Peyer's patch (tissue), 4 donors: ENCODE measurements around the gene DPYSL5. TPM values are rescaled to one million over a fixed set of nuclear protein-coding genes. Genes with fewer than 3 reads are reported as not detected.
A peak's percentile ranks its signal among the peaks of the same experiment; 100 is the strongest.

Experiments
- DNase-seq, 3 donors: peaks; one replicate each; pipeline ENCODE4 v3.0.0-alpha.2; 2017 to 2019
- H3K27ac ChIP-seq, 4 donors: fragments of 200-600 bp; sonication (generic); one replicate each; pipeline ENCODE4 v1.5.1; 2016 to 2019
- H3K27me3 ChIP-seq, 2 donors: fragments of 200-600 bp; sonication (generic); one replicate each; pipeline ENCODE4 v1.5.1; 2019
- H3K36me3 ChIP-seq, 3 donors: fragments of 200-600 bp; sonication (generic); one replicate each; pipeline ENCODE4 v1.5.1; 2016 to 2019
- H3K4me1 ChIP-seq, 4 donors: fragments of 200-600 bp; sonication (generic); one replicate each; pipeline ENCODE4 v1.5.1; 2016 to 2019
- H3K4me3 ChIP-seq, 4 donors: fragments of 200-600 bp; sonication (generic); 1 replicate in 3 of 4; 2 replicates in 1 of 4; pipeline ENCODE4 v1.5.1; 2016 to 2019; ENCODE audit warnings: mild to moderate bottlenecking in 1 of 4
- H3K9me3 ChIP-seq, 4 donors: fragments of 200-600 bp; sonication (generic); one replicate each; pipeline ENCODE4 v1.5.1; 2016 to 2019; ENCODE audit warnings: mild to moderate bottlenecking in 1 of 4
- POLR2A ChIP-seq, 2 donors: fragments of 450-650 bp; IDR thresholded peaks; one replicate each; pipeline ENCODE4 v1.5.1; 2017; ENCODE audit warnings: antibody characterized with exemption in 2 of 2, mild to moderate bottlenecking in 2 of 2, moderate library complexity in 2 of 2
- total RNA-seq, 4 donors: library from RNA; depleted of rRNA; stranded (reverse); fragments of >200 nt; gene quantifications; one replicate each; pipeline ENCODE4 v1.1.0, GENCODE V29; 2016
- TF ChIP-seq, protein P1 (sequence below), 6 experiments: fragments of 450-650 bp in 4 of 6; fragments of 200-600 bp in 2 of 6; sonication (generic) in 1 of 6; IDR thresholded peaks; one replicate each; pipeline ENCODE4 v1.5.1; 2017 to 2019; ENCODE audit warnings: antibody characterized with exemption in 6 of 6, mild to moderate bottlenecking in 3 of 6, moderate library complexity in 1 of 6

Gene DPYSL5
- total RNA-seq, 4 donors from 2014 or later: 0.13 to 0.83 TPM; not detected in 2

DNA sequence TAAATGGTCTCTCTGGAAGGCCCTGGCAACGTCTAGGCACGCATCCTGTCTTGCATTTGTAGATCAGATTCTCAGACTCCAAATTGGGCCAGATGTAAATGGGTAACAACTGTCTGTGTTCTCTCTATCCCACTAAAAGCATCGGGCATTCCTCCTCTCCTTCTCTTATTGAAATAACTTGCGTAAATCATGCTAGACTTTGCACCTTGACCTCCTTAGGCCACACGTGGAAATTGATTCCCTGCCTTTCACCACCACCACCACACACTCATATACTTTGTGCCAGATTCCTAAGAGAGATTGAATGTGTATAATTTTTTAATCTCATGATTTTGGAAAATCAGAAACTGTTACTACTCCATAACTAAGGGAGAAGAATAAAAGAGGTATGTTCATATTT lies 143.8 kb downstream of the DPYSL5 start:
- Histone ChIP-seq H3K9me3 (no peaks in the 10 kb centered on the region), H3K27ac (no peak overlapping the region), H3K27me3 (no peaks in the 10 kb centered on the region), H3K4me3 (no peak overlapping the region), H3K36me3 (no peaks in the 10 kb centered on the region), H3K4me1 (no peaks in the 10 kb centered on the region)
- TF ChIP-seq, protein P1, sequence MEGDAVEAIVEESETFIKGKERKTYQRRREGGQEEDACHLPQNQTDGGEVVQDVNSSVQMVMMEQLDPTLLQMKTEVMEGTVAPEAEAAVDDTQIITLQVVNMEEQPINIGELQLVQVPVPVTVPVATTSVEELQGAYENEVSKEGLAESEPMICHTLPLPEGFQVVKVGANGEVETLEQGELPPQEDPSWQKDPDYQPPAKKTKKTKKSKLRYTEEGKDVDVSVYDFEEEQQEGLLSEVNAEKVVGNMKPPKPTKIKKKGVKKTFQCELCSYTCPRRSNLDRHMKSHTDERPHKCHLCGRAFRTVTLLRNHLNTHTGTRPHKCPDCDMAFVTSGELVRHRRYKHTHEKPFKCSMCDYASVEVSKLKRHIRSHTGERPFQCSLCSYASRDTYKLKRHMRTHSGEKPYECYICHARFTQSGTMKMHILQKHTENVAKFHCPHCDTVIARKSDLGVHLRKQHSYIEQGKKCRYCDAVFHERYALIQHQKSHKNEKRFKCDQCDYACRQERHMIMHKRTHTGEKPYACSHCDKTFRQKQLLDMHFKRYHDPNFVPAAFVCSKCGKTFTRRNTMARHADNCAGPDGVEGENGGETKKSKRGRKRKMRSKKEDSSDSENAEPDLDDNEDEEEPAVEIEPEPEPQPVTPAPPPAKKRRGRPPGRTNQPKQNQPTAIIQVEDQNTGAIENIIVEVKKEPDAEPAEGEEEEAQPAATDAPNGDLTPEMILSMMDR (IDR thresholded peaks at IDR 0.05): no peak
- no peak for TF ChIP-seq POLR2A (IDR thresholded peaks at IDR 0.05)
- DNase-seq: peak in 1 of 3 donors; percentile 78

GRCh38 chr2:26993768-26994167 lies 145.8 kb downstream of the DPYSL5 start:
- no peak for TF ChIP-seq POLR2A (IDR thresholded peaks at IDR 0.05)
- TF ChIP-seq, protein P1 (IDR thresholded peaks at IDR 0.05): no peak
- Histone ChIP-seq H3K27me3 (no peaks in the 10 kb centered on the region), H3K9me3 (no peaks in the 10 kb centered on the region), H3K4me3 (no peak overlapping the region), H3K36me3 (no peaks in the 10 kb centered on the region), H3K27ac (no peak overlapping the region), H3K4me1 (no peaks in the 10 kb centered on the region)
- no peak for DNase-seq

DNA sequence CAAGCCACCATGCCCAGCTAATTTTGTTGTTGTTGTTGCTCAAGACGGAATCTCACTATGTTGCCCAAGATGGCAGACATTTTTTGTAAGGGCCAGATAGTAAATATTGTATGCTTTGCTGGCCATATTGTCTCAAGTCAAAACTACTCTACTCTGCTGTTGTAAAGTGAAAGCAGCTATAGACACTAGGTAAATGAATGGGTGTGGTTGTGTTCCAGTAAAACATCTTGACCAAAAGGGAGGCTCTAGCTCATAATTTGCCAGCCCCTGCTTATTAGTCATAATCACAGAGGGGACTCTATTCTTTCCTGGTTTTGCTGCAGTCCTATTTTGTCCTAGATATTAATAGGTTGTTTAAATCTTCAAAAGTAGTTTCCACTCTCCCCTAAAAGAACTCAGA lies 147.1 kb downstream of the DPYSL5 start:
- H3K4me3 ChIP-seq: no peak overlapping the region
- H3K4me1 ChIP-seq: no peaks in the 10 kb centered on the region
- H3K36me3 ChIP-seq: no peaks in the 10 kb centered on the region
- no peaks in the 10 kb centered on the region for H3K27me3 ChIP-seq
- H3K9me3 ChIP-seq: no peaks in the 10 kb centered on the region
- TF ChIP-seq, protein P1 (IDR thresholded peaks at IDR 0.05): no peak
- no peak for TF ChIP-seq POLR2A (IDR thresholded peaks at IDR 0.05)
- no peak for DNase-seq
- no peak overlapping the region for H3K27ac ChIP-seq

- H3K4me3 ChIP-seq: no peak overlapping the region
- TF ChIP-seq POLR2A (IDR thresholded peaks at IDR 0.05): no peak
- TF ChIP-seq, protein P1 (IDR thresholded peaks at IDR 0.05): no peak
Measured at GRCh38 chr2:26997394-26997793, 149.5 kb downstream of the DPYSL5 start.

DNA sequence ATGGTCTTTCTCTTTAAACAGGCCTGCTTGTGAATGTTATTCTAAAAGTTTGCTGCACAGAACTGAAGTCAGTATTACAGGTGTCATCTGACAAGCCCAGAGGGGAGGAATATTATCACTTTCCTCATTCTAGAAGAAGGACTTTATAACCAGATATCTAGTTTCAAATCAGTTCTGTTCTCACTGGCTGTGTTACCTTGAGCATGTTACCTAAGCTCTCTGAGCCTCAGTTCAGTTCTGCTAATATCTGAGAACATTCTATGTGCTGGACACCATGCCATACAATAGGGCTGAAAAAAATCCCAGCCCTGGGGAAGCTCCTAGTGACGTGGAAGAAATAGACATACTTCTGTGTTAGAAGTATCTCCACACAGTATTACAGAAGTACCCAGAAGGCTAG lies 150.4 kb downstream of the DPYSL5 start:
- no peak for DNase-seq
- H3K27me3 ChIP-seq: no peaks in the 10 kb centered on the region
- H3K9me3 ChIP-seq: no peaks in the 10 kb centered on the region
- H3K36me3 ChIP-seq: no peaks in the 10 kb centered on the region
- H3K4me1 ChIP-seq: no peaks in the 10 kb centered on the region
- H3K4me3 ChIP-seq: no peak overlapping the region
- TF ChIP-seq, protein P1 (IDR thresholded peaks at IDR 0.05): no peak
- no peak for TF ChIP-seq POLR2A (IDR thresholded peaks at IDR 0.05)
- no peak overlapping the region for H3K27ac ChIP-seq

More at GRCh38 chr2:26997394-26997793, 149.5 kb downstream of the DPYSL5 start:
- H3K27me3 ChIP-seq: no peaks in the 10 kb centered on the region
- no peak for DNase-seq
- no peak overlapping the region for H3K27ac ChIP-seq
- no peaks in the 10 kb centered on the region for H3K36me3 ChIP-seq
- no peaks in the 10 kb centered on the region for H3K4me1 ChIP-seq
- no peaks in the 10 kb centered on the region for H3K9me3 ChIP-seq

Other genes with a start within 250 kb of the DPYSL5 start
- not detected for gene CIB4, start 206.8 kb upstream of the DPYSL5 start, total RNA-seq
- 1 to 10 TPM in 2 of 4 donors, under 1 TPM in 2; 0.76 to 1.6 (median 0.94) TPM for gene KCNK3, start 155.4 kb upstream of the DPYSL5 start, total RNA-seq
- 10 to 100 TPM; 13.2 to 49.1 (median 38.1) TPM for gene SLC35F6, start 83.8 kb upstream of the DPYSL5 start, total RNA-seq
- 1 to 10 TPM in 2 of 4 donors, not detected in 2; 1.6 to 2.1 TPM for gene CENPA, start 62.1 kb upstream of the DPYSL5 start, total RNA-seq
- gene MAPRE3, start 122.5 kb downstream of the DPYSL5 start, total RNA-seq: 10 to 100 TPM in 1 of 4 donors, 1 to 10 TPM in 3; 4.2 to 14.9 (median 5.9) TPM
- gene TMEM214, start 184.8 kb downstream of the DPYSL5 start, total RNA-seq: 100 to 1,000 TPM in 1 of 4 donors, 10 to 100 TPM in 3; 50.1 to 121 (median 82.0) TPM
- 10 to 100 TPM in 3 of 4 donors, 1 to 10 TPM in 1; 7.5 to 18.2 (median 12.3) TPM for gene AGBL5, start 203.5 kb downstream of the DPYSL5 start, total RNA-seq
- 100 to 1,000 TPM; 136 to 329 (median 225) TPM for gene OST4, start 223.5 kb downstream of the DPYSL5 start, total RNA-seq
- 10 to 100 TPM in 2 of 4 donors, 1 to 10 TPM in 2; 7.9 to 32.2 (median 13.3) TPM for gene EMILIN1, start 230.5 kb downstream of the DPYSL5 start, total RNA-seq
- gene KHK, start 238.6 kb downstream of the DPYSL5 start, total RNA-seq: 100 to 1,000 TPM in 3 of 4 donors, 10 to 100 TPM in 1; 40.4 to 576 (median 435) TPM